Stimulated activated CD8-positive, alpha-beta memory T cell treated with anti-CD3 and anti-CD28 coated beads, Interleukin-7, amount 100 ng/mL, for 1 hour (primary cell): Measurements from ENCODE around the gene SLC35A5.

ENCODE experiments used
- DNase-seq, 2 donors: peaks; one replicate each; pipeline ENCODE4 v3.0.0-alpha.2; 2020; ENCODE audit warnings: low read depth in 2 of 2

The SLC35A5 gene

DNA sequence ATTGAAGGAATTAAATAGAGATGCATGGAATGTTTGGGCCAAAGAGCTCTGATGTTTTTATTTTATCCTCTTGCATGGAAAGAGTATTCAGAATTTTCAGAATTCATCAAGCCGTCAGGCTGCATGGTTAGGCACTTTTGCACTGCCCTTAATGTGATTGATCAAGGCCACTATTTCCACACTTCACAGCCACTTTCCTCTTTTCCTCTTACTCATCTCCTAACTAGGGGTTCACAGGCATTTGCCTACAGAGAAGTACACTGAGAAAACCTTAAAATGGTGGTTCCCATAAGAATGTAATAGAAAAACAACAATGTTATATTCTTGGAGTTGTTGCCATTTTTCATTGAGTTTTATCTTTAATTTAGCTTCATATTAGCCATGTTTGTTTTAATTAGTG is 10.9 kb downstream of the SLC35A5 start:
- no peak for DNase-seq

DNA sequence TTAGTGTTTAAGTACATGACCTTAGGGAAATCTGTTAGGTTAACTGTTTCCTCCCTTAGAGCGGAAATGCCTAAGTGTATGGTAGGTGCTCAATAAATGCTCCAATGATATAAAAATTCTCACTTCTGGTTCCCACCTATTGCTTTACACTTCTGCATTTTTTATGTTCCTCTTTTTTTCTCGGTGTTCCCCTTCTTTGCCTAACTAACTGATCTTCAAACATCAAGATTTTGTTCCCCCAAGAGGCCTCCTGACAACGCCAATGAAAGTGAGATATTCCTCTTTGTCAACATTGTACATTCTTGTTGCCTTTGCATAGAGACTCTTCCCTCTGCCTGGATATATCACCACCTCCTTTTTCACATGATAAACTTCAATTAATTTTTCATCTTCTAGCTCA is 17.4 kb downstream of the SLC35A5 start:
- no peak for DNase-seq

DNA sequence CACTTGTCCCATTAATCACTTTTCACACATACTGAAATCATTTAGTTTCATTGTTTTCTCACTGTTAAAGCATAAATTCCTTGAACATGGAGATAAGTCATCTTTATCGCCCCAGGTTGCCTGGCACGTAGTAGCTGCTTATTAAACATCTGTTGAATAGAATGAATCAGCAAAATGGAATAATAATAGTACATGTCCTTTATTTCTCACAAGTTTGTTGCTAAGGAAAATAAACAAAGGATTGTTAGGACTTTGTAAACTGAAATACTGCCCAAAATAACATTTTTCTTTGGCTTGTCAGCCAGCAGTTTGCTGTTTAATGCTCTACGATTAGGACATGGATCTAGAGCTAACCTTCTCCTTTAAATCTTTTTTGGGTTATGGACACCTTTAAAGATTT is 17.9 kb downstream of the SLC35A5 start:
- no peak for DNase-seq

DNA sequence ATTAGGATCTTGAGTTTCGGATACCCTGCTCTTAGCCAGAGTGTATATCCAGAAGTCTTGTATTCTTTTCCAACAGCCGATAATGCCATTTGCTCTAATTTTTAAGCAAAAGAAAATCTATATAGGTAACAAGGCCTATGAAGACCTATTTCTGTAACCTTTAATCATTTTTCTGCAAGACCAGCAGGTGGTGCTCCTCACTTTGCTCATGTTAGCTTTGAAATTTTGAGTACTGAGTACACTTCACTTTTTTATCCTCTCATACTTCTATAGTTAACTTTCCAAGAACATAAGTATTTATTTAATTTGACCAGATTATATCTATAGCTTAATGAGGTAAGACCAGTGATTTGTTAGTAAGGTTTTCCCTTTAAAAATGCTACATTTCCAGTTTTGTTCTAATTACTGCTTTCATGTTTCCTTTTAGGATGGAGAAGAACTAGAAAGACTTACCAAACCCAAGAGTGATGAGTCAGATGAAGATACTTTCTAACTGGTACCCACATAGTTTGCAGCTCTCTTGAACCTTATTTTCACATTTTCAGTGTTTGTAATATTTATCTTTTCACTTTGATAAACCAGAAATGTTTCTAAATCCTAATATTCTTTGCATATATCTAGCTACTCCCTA is 20.5 kb downstream of the SLC35A5 start:
- DNase-seq, result no peak

- no peak for DNase-seq
These were observed 21.3 kb downstream of the SLC35A5 start for GRCh38 chr3:112583105-112583504.

- no peak for DNase-seq
These were observed 23.9 kb downstream of the SLC35A5 start for GRCh38 chr3:112585782-112586181.

GRCh38 chr3:112587336-112587735 is 25.5 kb downstream of the SLC35A5 start:
- DNase-seq, result no peak

DNA sequence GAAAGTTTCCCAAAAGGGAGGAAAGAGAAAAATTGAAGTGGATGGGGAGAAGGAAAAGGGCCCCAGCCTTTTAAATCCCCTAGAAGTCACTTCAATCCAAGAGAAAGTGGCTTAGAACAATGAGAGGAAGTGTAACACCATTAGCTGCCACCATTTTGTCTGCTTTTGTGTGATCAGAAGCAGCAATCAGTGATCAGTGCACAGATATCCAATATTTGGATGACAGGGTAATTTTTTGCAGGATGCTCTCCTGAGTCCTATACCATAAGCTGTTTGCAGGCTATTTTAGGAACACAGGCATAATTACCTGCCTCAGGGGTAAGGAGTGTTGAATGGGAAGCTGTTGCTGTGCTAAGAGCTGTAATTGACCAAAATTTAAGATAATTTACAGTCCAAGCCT is 31.4 kb downstream of the SLC35A5 start:
- no peak for DNase-seq

DNA sequence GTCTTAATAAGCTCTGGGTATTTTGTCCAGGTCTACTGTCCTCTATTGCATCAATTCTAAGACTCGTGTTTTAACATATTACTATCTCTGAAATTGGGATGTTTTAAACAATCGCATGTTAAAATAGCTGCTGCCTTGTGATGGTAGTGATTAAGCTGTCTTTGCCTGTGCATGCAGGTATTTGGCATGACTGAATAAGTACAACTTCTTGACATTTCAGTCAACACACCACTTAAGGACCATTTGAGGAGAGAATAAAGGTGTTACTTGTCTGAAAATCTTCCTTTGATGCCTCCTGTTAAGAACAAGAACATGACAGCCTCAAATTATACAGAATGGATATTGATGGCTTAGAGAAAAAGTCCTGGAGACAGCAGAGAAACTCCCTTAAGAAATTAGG is 33.0 kb downstream of the SLC35A5 start:
- DNase-seq, result no peak

GRCh38 chr3:112597945-112598344 is 36.1 kb downstream of the SLC35A5 start:
- DNase-seq, result no peak

DNA sequence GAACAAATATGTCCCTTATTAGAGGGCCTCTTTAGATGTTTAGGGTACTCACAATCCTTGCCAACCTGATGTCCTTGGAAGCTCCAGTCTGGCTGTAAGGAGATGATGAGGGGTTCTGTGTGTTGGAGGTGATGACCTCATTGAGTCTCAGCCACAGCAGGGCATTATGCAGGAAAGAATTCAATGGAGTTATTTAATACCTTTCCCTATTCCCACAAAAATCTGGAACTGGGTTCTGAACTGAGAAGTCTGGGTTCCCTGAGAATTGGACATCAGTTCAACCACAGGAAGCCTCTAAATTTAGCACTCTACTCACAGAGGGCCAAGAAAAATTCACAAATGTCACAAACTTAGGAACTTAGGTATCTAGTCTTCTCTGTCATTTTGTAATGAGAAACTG is 36.9 kb downstream of the SLC35A5 start:
- no peak for DNase-seq

DNA sequence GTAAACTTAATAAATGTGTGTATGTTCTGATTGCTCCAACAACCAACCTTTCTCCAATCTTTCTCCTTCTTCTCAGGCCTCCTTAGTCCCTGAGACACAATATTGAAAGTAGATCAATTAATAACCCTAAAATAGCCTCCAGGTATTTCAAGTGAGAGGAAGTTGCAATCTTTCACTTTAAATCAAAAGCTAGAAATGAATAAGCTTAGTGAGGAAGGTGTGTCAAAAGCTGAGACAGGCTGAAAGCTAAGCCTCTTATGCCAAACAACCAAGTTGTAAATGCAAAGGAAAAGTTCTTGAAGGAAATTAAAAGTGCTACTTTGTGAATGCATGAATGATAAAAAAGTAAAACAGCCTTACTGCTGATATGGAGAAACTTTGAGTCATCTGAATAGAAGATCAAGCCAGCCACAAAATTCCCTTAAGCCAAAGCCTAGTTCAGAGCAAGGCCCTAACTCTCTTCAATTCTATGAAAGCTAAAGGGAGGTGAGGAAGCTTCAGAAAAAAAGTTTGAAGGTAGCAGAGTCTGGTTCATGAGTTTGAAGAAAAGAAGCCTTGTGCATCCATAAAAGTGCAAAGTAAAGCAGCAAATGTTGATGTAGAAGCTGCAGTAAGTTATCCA is 40.5 kb downstream of the SLC35A5 start:
- no peak for DNase-seq

GRCh38 chr3:112604536-112604935 is 42.7 kb downstream of the SLC35A5 start:
- no peak for DNase-seq

DNA sequence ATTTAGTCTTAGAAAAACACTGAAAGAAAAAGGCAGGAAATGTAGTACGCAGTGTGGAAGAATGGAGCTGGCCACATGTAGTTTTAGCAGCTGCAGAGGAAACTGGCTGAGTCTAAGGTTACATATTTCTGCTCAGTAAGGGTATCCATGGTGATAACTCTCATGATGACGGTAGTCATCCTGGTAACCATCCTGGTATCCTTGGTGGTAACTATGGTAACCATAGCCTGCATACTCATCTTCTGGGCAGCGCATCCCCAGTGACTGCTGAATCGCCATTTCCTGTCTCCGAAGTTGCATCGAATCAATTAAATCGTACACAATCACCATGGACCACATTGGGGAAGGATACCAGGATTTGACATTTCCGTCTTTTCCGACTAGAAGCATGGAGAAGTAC is 43.4 kb downstream of the SLC35A5 start:
- no peak for DNase-seq

GRCh38 chr3:112606098-112606497 is 44.3 kb downstream of the SLC35A5 start:
- DNase-seq, result no peak

DNA sequence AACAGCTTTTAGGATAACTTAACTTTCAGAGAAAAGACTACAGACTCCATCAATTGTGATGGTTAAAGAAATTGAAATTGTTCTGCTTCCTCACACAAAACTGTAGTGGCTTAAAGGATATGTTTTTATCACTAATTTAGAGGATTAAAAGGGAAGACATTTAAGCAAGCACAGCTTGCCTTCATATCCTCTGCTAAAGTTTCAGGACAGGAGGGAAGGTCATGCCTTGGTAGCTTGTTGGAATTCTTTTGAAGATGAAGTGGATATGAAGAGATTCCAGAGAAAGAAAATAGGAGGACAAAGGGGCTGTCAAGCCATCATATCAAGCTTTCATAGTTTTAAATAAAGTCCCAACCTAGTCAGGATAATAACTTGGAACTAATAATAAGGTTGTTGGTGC is 46.0 kb downstream of the SLC35A5 start:
- DNase-seq, result no peak

GRCh38 chr3:112610121-112610520 is 48.3 kb downstream of the SLC35A5 start:
- no peak for DNase-seq

DNA sequence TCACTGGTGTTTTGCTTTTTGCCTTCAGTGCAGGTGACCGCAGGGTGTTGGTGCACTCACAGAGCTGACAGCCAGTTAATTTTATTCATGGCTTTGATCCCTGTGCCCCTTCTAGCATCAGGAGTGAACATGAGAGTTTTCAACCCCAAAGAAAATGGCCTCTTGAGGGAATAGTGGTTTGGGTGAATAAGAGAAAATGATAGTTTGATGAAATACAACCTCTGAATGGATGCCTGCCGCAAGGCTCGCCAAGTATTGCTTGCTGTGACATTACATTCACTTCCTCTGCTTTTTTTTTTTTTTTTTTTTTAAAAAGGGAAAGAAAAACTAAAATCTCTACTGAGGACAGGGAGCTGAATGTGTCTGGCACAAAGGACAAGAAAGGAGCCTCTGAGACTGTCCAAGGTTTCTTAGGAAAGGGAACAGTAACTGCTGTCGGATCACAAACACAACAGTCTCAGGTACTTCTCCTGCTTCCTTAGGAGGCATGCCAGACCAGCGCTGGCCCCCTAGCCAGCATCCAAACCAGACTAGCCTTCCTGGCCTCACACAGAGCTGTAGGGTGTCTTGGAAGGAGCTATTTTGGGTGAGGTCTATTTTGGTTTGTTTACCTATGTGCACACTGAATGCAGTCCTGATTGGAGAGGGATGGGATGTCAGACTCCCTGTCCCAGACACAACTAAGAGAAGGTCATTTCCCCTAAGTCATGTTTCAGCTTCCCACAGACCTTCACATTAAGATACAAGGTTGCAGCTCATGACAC is 50.1 kb downstream of the SLC35A5 start:
- no peak for DNase-seq

DNA sequence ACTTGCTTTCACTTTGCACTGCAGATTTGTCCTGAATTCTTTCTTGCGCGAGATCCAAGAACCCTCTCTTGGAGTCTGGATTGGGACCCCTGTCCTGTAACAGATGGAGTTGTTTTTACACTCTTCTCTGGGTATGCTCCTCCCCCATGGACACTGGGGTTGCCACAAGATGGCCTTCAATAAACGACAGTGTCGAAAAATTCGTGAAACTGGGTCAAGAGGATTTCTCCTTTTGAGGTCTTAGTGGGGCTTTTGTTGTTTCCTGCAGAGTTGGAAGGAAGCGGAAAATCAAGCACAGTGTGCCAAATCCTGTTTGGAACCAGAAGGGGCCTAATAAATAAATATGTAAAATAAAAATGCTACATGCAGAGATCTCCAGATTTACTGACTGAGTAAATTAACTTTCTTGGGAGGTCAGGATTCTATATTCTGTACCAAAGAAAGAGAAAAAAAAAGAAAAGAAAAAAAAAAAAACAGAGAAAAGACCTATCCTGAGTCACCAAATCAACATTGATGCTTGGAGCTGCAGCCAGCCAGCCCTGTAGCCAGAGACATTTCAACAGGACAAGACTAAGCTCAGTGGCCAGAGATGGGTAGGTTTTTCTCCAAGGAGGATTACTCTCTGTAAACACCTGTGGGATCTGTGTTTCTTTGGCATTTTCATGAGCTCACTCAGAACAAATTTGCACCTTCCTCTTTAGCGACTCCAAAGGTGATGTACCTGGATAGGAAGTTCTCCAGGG is 54.3 kb downstream of the SLC35A5 start:
- DNase-seq, result no peak

- no peak for DNase-seq
These were observed 55.4 kb downstream of the SLC35A5 start for GRCh38 chr3:112617285-112617684.

DNA sequence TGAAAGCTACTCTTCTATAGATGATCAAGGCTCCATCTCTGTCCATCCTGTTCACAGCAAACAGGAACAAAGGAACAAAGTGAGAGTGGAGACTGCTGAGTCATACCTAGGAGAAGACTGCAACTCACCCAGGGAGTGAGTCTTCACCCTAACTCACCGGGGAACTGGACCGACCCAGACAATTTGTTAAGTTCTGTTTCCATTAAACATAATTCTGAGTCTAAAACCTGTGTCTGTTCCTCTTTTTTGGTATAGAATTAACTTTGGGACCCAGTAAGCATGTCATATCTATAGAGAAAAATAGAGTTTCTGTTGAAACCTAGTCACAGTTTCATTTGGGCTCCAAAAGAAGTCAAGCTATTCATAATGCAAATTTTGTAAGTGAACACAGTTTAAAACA is 57.5 kb downstream of the SLC35A5 start:
- no peak for DNase-seq

DNA sequence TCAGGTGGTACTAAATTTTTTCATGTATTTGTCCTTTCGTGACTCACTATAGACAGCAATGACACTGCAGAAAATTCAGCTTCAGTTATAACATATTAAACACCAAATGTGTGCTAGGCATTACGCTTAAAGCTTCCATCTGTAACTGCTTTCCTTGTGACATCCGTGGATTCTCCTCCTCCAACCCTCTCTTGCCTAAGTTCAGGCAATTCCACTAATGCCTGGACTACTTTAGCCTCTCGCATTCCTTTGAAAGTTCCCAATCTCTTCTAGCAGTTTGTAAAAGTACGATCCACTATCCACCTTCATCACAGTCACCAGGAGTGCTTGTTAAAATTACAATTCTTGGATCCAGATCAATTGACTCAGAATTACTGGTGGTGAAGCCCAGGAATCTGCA is 61.4 kb downstream of the SLC35A5 start:
- DNase-seq, result no peak

- no peak for DNase-seq
These were observed 61.9 kb downstream of the SLC35A5 start for GRCh38 chr3:112623717-112624116.
